GM18508 (cell line): ENCODE data around the gene IL37.

Experiments used
- ATAC-seq: cut with Tn5 transposase; IDR thresholded peaks from one replicate; pipeline ENCODE4 v1.9.1; 2021; ENCODE audit warnings: moderate number of reproducible peaks; ENCODE audit not compliant: insufficient read depth, unreplicated experiment

IL37 gene

DNA sequence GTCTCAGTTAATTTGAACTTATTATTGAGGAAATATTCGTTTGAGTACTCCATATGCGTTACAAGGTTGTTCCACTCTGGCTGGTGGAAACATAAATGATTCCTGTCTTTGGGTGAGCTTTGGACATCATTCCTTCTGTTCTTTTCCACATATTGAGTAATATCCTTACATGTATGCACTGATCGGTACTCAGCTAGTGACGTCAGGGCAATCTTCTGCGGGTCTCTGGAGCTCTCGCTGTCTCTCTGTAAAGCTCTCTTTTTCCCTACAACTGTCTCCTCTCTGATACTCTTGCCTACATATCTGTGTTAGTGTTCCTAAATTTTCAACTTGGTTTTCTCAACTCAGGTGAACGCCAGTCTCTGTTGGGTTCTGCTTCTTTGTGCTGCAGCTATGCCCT, 43.4 kb downstream of the IL37 start:
- ATAC-seq = no peak

DNA sequence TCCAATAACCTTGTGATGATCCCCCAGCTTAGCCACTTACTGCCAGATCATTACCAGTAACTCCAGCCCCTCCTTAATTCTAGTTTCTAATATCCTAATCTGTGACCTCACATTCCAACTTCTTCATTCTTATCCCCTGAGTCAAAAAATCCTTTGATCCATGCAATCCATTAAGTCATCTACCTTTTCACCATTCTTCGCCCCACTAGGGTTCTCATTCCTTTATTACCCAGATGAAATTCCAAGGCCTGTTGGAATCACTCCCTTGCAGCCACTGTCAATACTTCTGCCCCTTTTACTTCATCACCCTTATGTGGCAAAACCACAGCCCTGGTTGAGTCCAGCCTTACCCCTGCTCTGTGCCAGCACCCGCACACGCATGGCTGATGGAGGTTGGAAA, 46.5 kb downstream of the IL37 start:
- no peak for ATAC-seq

DNA sequence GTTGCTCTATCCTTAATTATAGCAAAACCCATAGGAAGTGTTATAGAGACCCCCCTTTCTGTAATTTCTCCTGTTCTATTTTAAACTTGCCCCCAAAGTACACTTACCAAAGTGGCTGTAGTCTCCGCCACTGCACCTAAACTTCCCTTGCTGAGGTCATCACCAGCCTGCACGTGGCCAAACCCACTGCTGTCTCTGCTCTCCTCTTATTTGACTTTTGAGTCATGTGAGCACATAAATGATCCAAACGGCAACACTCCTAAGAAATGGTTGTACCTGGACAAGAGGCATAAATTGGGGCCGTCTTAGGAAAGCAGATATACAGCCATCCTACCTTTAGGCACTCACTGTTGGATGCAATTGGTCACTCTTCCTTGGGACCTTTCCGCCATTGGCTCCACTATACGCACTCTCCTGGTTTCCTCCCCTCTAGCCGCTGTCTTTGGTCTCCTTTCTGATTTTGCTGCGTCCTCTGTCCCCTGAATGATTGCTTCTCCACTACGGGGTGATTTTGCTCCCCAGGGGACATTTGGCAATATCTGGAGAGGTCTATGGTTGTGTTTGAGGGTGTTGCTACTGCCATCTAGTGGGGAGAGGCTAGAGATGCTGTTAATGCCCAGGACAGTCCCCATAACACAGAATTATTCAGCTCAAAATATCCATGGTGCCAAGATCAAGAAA, 47.6 kb downstream of the IL37 start:
- ATAC-seq = no peak

DNA sequence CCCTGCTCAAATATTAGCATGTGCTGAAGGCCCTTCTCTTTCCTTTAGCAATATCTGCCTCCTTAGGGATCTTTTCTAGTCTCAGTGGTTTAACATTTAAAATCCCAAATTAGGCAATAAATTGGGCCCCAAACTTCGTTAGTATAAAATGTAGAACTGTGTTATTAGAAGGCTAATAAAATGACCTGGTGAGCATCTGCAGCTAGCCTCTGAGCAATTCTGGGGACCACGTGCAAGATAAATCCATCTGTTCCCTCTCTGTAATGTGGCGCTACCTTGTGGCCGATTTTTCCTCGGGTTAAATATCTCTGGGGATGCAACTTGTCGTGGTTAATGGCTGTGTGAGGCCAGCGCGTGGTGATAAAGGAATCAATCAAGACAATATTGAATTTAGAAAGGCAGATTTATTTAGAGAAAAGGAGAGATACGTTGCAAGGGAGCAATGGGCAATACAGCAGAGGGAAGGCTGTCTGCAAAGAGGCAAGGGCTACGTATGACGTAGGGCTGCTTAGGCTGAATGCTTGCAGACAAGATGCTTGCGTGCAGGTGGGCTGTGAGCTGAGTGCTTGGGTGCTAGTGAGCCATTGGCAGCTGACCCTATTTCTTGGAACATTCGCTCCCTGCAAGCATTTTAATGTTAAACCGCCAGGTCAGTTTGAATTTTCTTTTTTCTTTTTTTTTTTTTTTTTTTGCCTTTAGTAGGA, 48.3 kb downstream of the IL37 start:
- no peak for ATAC-seq

DNA sequence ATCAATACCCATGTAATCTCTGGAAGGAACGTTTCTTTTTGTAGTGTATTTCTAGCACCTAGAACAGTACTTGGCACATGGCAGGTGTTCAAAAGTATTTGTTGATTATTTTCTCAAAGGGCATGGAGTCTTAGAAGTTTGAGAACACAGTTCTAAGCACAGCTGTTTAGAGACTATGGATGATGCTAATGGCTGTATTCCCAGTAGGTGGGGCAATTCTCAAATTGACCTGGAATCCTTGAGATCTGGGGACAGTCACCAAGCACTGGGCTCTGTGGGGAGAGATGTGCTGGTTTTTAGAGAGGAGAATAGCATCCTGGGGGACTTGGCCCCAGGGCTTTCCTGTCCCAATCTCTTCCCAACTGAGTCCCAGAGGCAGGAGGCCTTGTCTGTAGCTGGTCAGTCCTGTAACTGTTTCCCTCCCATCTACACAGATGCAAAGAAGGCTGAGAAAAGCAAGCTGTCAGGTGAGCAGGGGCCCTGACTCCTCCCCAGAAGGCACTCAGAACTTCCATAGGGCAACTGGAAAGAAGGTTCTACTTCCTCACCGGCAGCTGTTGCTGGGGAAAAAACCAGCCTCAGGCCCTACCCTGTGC, 49.4 kb downstream of the IL37 start:
- no peak for ATAC-seq

DNA sequence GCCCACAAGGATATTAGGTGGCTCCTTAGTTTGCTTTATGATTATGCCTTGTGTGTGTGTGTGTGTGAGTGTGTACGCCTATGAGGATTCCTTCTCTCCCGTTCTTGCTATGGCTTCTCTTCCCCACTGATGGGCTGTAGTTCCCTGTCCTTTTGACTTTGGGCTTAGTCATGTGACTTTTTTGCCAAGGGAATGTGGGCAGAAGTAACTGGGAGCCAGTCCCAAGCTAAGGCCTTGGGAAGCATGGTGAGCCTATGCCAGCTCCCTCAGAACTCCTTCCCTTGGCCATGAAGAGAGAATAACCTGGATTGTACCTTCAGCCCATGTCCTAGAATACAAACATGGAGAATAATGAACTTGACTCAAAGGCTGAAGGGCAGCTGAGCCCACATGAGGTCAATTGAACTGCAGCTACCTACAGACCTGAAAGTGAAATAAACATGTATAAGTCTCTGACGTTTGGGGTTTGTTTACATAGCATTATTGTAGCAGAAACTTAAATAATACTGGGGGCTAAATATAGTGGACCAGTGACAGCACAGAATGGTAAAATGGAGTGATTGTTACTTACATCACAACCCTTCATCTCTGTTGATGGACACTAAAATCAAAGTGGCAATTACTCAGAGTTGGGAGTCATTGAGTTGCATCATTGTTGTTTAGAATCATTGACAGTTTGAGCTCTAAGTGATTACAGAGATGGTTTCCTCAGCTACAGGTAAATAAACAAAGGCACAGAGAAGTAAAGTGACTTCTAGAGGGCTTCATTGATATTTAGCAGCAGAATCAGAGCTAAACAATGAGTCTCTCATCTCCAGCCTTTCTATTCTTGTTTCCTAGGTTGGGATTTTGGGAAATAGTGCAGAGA, 51.6 kb downstream of the IL37 start:
- no peak for ATAC-seq

DNA sequence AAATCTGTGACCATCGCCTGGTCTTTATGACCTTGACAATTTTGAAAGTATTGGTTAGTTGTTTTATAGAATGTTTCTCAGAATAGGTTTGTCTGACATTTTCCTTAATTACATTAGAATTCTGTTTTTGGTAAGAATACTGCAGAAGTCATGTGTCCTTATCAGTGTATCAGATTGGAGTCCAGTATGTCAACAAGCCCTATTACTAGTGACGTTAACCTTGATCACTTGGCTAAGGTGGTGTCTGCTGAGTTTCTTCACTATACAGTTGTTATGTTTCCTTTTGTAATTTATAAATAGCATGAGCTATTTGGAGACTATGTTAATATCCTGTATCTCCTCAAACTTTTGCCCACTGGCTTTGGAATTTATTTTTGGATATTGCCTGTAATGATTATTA, 56.1 kb downstream of the IL37 start:
- no peak for ATAC-seq
